HepG2 (cell line): ENCODE measurements around the gene TOMM22.

ENCODE experiments used
- EZH2 ChIP-seq: conservative IDR thresholded peaks from 2 replicates; pipeline ENCODE4 v1.6.1; 2012; ENCODE audit warnings: mild to moderate bottlenecking, low read depth, low read length, moderate library complexity
- FLYWCH1 ChIP-seq: sonication (generic); formaldehyde crosslinking; IDR thresholded peaks from 2 replicates; pipeline ENCODE4 v1.8.1; 2023; ENCODE audit warnings: mild to moderate bottlenecking, missing genetic modification reagents
- FOXP1 ChIP-seq, 2 experiments: fragments of 450-650 bp in 1 of 2; IDR thresholded peaks; 2 replicates each; pipeline ENCODE4 v1.6.1; 2017 to 2018; ENCODE audit warnings: antibody characterized with exemption in 1 of 2
- HINFP ChIP-seq: sonication (generic); formaldehyde crosslinking; IDR thresholded peaks from 2 replicates; pipeline ENCODE4 v1.4.0; 2020; ENCODE audit warnings: low read depth, mild to moderate bottlenecking, missing genetic modification reagents
- HNRNPH1 ChIP-seq: fragments of 200-400 bp; formaldehyde crosslinking; optimal IDR thresholded peaks from 2 replicates; pipeline ENCODE3; 2017; ENCODE audit warnings: mild to moderate bottlenecking, low read depth, low read length
- RARA ChIP-seq: IDR thresholded peaks from 2 replicates; pipeline ENCODE4 v1.6.1; 2016; ENCODE audit warnings: missing genetic modification reagents, missing compliant biosample characterization
- ZNF614 ChIP-seq: IDR thresholded peaks from 2 replicates; pipeline ENCODE4 v1.6.1; 2018; ENCODE audit warnings: missing biosample characterization, missing genetic modification reagents, inconsistent platforms, borderline replicate concordance

GRCh38 chr22:38733724-38734381 lies 52.1 kb downstream of the TOMM22 start:
- no peak for TF ChIP-seq FLYWCH1
- no peak for TF ChIP-seq EZH2
- no peak for TF ChIP-seq RARA (CRISPR knock-in tag)
- TF ChIP-seq HNRNPH1, result no peak
- TF ChIP-seq ZNF614 (CRISPR knock-in tag), result no peak
- no peak for TF ChIP-seq FOXP1 (IDR thresholded peaks at IDR 0.05)
- TF ChIP-seq FOXP1 (CRISPR knock-in tag; IDR thresholded peaks at IDR 0.05), result no peak
- TF ChIP-seq HINFP (CRISPR knock-in tag), result no peak
